HG03521 (cell line): ENCODE data around the gene SNAP23.
A peak's percentile ranks its signal among the peaks of the same experiment; 100 is the strongest.

Source experiments
- ATAC-seq: cut with Tn5 transposase; IDR thresholded peaks from one replicate; pipeline ENCODE4 v1.9.1; 2021; ENCODE audit warnings: mild to moderate bottlenecking, moderate library complexity; ENCODE audit not compliant: unreplicated experiment

The SNAP23 gene

GRCh38 chr15:42495361-42496212 lies at the start of gene SNAP23:
TSS of gene SNAP23 (plus strand) at chr15:42495634. CDS start at chr15:42511847, 16,213 bp downstream.
- peak; percentile 74 for ATAC-seq

DNA sequence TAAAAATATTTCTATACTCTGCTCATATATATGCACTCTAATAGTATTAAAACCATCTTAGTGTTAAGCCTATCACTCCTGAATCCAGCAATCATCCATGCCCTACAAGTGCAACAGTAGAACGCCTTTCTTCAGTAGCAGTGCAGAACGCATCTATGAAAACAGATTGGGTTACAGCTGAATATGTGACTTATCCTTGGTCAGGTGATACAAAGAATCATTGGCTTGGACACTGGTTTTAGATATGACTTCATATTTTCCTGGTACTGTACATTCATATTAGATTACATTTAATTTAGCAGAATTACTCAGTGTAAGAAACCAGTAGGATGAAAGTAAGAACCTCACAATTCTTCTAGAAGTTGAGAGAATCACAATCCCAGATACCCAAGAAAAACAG lies 47.8 kb upstream of the SNAP23 start:
- ATAC-seq, result no peak

DNA sequence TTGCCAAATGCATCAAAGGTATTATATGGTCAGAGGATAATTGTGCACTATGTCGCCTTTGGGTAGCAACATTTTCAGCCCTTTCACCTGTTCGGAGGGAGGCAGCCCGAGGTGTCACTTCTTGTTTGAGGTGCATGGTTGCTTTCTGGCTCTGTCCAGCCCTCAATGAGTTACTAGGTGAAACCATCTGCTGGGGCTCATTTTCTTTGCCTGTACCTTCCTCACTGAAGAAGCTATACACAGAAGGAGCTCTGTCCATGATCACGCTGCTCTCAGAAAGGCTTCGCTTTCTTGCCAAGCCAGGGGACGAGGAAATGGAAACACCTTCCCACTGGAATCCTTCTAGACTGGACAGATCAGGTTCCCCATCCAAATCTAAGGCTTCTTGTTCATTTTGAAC lies 47.2 kb upstream of the SNAP23 start:
- no peak for ATAC-seq

GRCh38 chr15:42449770-42450424 lies 45.5 kb upstream of the SNAP23 start:
- no peak for ATAC-seq

GRCh38 chr15:42450425-42450790 lies 45.0 kb upstream of the SNAP23 start:
- no peak for ATAC-seq

GRCh38 chr15:42453826-42454225 lies 41.6 kb upstream of the SNAP23 start:
- no peak for ATAC-seq

DNA sequence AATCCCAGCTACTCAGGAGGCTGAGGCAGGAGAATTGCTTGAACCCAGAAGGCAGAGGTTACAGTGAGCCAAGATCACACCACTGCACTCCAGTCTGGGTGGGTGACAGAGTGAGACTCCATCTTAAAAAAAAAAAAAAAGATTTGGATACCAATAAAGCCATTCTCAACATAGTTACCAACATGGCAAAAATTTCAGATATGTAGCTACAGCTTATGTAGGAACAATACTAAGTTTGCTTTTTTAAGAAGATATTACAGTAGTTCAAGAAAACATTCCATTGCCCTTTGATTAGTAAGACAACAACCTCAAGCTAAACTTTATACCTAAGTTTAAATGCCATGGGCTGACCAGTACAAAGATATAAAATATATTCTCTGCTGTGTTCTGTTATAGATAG lies 38.9 kb upstream of the SNAP23 start:
- no peak for ATAC-seq

- ATAC-seq, result no peak
Measured at GRCh38 chr15:42456971-42457370, 38.5 kb upstream of the SNAP23 start.

DNA sequence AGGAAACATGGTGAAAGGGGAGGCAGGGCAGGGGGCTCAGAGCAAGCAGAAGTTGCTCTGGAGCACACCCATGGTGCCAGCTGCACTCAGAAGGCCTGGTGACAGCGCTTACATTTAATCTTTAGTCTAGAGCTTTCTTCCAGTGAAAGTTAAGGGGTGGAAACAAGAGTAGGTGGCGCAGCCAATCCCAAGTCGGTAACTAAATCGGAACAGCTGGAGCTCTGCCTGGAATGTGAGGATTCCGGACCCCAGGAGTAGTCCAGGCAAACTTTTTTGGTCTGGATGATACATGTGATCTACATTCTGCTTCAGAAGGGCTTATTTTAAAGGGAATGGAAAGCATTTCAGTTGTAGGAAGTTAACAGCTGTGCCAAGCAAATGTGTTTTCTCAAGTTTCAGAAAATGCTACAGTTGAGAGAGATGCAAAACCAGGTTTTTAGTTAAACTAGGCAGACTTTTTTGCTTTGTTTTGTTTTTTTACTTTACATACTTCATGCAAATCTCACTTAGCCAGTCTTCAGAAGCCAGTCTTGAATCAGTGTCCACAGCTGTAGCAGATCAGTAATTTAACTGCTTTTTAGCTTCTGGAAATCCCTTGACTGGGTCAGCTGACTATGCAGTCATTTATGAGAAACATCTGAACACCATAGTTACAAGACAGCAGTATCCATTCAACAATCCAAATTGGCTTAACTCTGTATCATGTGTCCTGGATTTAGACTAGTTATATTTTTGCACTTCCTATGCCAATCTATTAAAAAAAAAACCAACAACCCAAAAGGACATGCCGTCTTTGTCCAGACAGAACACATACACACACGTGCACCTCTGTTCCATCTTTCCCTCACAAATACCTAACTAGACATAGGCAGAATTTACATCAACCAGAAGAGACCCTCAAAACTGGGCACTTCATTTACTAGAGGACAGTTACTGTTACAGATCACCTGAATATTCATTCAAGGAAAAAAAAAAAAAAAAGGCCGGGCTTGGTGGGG lies 37.7 kb upstream of the SNAP23 start:
- no peak for ATAC-seq

- no peak for ATAC-seq
Measured at GRCh38 chr15:42461261-42461660, 34.2 kb upstream of the SNAP23 start.

- ATAC-seq, result no peak
Measured at GRCh38 chr15:42465520-42466259, 29.7 kb upstream of the SNAP23 start.

DNA sequence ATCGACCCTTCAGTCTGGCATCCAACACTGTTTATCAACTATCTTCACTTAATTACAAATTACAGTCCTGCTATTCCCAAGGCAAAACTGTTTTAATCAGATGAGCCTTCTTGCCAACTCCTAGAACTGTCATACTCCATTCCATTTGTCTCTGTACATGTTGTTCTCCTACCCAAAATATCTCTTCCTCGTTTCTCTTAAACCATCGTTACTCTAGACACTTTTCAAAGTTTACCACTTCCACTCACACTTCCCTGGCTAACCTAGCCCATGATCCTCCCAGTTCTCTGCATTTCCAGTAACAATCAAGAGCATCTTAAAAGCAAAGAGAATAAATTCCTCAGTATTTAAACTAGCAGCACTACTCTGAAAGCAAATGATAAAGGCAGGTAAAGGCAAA lies 24.4 kb upstream of the SNAP23 start:
- no peak for ATAC-seq

- no peak for ATAC-seq
Measured at GRCh38 chr15:42474827-42475226, 20.6 kb upstream of the SNAP23 start.

DNA sequence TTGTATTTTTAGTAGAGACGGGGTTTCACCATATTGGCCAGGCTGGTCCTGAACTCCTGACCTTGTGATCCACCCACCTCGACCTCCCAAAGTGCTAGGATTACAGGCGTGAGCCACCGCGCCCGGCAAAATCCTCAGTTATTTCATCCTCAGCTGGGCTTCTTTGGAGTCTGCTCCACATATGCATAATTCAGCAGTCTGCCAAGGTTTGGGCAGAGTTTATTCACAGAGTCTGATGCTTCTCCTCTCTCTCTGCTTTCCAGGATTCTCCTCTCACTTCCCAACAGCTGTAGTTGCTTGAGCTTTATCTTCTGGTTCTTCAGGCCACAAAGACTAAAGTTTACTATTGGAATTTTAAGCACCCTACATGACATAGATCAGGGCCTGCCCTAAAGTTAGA lies 12.7 kb upstream of the SNAP23 start:
- no peak for ATAC-seq

DNA sequence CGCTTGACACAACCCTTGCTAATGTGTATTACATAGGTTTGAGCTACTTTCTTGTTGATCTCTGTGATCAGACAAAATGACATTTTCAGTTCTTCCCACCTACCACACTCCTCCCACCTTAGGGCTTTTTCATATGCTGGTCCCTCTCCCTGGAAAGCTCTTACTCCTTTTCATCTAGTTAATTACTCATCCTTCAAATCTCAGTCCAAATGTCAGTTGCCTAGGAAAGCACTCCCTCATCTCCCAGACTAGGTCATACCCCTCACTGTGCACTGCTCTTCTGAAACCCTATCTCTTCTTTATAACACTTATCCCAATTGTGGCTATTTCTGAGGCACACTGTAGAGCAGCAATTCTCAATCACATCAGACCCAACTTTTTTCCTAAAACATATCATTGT lies 11.8 kb upstream of the SNAP23 start:
- no peak for ATAC-seq

DNA sequence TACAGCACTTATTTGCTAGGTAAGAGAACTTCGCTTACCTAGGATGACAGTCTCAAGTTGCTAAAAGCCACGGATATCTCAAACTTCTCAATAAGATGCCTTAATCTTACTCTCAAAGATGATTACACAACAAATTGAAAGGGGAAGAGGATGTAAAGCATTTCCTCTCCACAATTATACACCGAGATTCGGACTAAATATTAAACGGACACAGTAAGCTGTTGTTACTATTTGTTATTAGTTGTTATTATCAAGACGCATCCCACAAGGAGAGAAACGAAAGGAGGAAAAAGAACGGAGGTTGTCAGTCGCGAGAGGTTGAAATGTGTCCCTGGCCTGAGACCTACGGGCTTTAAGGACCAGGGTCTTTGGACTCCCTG lies 5.2 kb upstream of the SNAP23 start:
- no peak for ATAC-seq

DNA sequence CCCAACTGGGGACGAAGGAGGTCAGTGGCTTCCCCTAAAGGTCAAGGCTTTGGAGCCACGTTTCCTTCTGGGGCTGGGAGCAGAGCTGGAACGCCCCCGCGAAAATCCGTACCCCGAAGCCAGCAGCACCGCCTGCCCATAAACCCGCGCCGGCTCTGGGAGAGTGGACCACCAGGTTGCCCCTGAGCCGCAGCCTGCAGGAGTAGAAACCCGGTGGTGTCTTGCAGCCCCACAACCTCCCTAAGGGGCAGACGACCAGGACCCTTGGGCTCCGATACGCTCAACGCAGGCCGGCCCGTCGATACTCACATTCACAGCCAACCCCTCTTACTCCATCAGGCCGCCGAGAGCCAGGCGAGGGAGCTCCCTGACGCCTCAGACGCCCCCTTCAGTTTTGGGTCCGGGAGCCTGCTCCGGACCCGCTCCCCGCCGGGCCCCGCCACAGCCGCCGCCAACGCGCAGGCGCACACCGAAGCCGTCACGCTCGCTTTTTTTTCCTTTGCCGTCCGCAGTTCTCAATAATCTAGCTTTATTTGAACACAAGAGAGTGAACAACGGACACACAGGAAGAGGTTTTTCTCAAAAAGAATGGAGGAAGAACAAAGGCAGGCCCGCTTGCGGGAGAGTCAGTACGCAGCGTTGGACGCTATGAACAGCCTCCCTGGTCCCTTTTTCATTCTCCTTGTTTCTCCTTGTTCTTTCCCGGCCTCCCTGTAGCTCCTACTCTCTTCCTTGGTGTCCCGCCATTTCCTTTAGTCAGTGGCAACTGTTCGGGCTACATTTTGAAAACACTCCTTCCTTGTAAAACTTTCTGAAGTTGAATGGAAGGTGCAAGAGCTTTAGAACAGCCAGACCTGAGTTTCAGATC lies 4.5 kb upstream of the SNAP23 start, which contains the start of gene ZNF106:
TSS of gene ZNF106 (minus strand) at position 471 of the 868 bp plus-strand sequence. CDS start 18,852 bp downstream, outside the sequence.
- ATAC-seq, result peak; percentile 61

DNA sequence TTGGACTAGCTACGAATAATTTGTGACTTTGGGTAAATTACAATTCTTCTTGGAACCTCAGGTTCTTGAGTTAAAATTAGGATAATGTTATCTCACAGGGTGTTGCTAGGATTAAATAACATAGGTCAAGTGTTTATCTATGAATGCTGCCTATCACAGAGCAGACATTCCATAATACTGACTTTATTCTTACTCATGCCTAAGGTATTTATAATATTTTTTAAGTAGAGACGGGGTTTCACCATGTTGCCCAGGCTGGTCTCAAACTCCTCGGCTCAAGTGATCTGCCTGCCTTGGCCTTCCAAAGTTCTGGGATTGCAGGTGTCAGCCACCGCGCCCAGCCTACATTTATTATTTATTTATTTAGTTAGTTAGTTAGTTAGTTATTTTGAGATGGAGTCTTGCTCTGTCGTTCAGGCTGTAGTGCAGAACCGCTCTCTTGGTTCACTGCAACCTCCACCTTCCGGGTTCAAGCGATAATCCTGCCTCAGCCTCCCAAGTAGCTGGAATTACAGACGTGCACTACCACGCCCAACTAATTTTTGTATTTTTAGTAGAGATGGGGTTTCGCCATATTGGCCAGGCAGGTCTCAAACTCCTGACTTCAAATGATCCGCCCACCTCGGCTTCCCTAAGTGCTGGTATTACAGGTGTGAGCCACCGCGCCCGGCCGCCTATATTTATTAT lies 3.8 kb upstream of the SNAP23 start:
- no peak for ATAC-seq

DNA sequence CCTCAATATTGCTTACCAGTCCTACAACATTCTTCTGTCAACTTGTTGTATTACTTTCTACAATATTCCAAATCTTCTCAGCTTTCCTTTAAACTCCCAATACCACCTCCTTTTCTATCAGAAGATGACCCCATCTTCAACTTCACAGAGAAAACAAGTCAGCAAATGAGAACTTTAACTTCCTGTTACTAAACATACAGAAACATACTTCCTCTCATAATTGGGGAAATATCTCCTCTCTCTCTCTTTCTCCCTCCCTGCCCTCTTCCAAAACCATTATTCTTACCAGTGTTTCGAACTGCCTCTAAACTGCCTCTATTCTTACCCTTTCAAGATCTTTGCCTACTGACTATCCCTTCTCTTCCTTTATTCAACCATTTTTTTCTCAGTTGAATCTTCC lies 1.8 kb upstream of the SNAP23 start:
- ATAC-seq, result no peak
